Endothelial cell of umbilical vein (primary cell): ENCODE measurements around the gene CHRNA3.

Experiments
- CTCF ChIP-seq, 2 donors: IDR thresholded peaks; 1 replicate in 1 of 2; 2 replicates in 1 of 2; pipeline ENCODE4 v1.5.1; 2011; ENCODE audit warnings: low read length in 2 of 2, mild to moderate bottlenecking in 2 of 2, moderate library complexity in 2 of 2, control low read depth in 1 of 2, inconsistent platforms in 1 of 2, low read depth in 1 of 2; ENCODE audit not compliant: insufficient read depth in 1 of 2; ENCODE audit errors: extremely low read depth in 1 of 2
- EZH2 ChIP-seq: IDR thresholded peaks from 2 replicates; pipeline ENCODE4 v1.6.1; 2012; ENCODE audit warnings: borderline replicate concordance, low read depth, mild to moderate bottlenecking, moderate library complexity, low read length, inconsistent platforms; ENCODE audit not compliant: severe bottlenecking
- FOS ChIP-seq: IDR thresholded peaks from 2 replicates; pipeline ENCODE4 v1.6.1; 2011; ENCODE audit warnings: mild to moderate bottlenecking, low read length, moderate library complexity, borderline replicate concordance; ENCODE audit not compliant: insufficient read depth
- GATA2 ChIP-seq: IDR thresholded peaks from 2 replicates; pipeline ENCODE4 v1.7.0; 2011; ENCODE audit warnings: low read depth, mild to moderate bottlenecking, moderate library complexity, mixed read lengths, low read length; ENCODE audit not compliant: insufficient read length, insufficient read depth
- MAX ChIP-seq: IDR thresholded peaks from 2 replicates; pipeline ENCODE4 v1.6.1; 2011; ENCODE audit not compliant: insufficient read depth, insufficient read length
- MYC ChIP-seq: IDR thresholded peaks from one replicate; pipeline ENCODE4 v1.6.1; 2011; ENCODE audit warnings: mild to moderate bottlenecking, low read depth, low read length
- POLR2A ChIP-seq: IDR thresholded peaks from 2 replicates; pipeline ENCODE4 v1.6.1; 2012; ENCODE audit warnings: low read depth, mild to moderate bottlenecking, control low read depth, low read length
- POLR2AphosphoS5 ChIP-seq: IDR thresholded peaks from 2 replicates; pipeline ENCODE4 v1.6.1; 2012; ENCODE audit warnings: low read depth, mild to moderate bottlenecking, control low read depth, low read length, moderate library complexity; ENCODE audit not compliant: insufficient read depth

- TF ChIP-seq CTCF (IDR thresholded peaks at IDR 0.05; ENCODE audit: extremely low read depth in 1 of 2, insufficient read depth in 1 of 2, low read depth in 1 of 2, low read length in 2 of 2) (no peak), GATA2 (no peak), MAX (no peak), EZH2 (no peak), POLR2A (no peak), FOS (no peak), POLR2AphosphoS5 (no peak), MYC (no peak)
Measured at GRCh38 chr15:78619022-78619950, 1.5 kb downstream of the CHRNA3 start.
